ENCODE results near the gene VASP. TPM values are rescaled to one million over a fixed set of nuclear protein-coding genes. Genes with fewer than 3 reads are reported as not detected.

The VASP gene
- total and polyA plus RNA-seq, 2 donors (not counting 3 experiments of a cell fraction or from before 2014, with no cell fraction given) = 94.3 to 154 TPM

GRCh38 chr19:45499196-45500180 lies 7.8 kb upstream of the VASP start:
- Histone ChIP-seq H3K9me3 (replicated peaks; ENCODE audit: control insufficient read depth, insufficient read depth, low read length) (no peaks in the 10 kb centered on the region), H3K79me2 (ENCODE audit: control insufficient read depth, insufficient read depth, low read length) (no peaks in the 10 kb centered on the region), H2AFZ (ENCODE audit: low read depth, low read length) (peak overlapping the region; percentile 70), H3K9me1 (replicated peaks; ENCODE audit: control insufficient read depth, extremely low read depth, insufficient read depth, low read length) (no peaks in the 10 kb centered on the region), H3K9ac (replicated peaks; ENCODE audit: extremely low read depth, insufficient read depth, low read length) (no peak overlapping the region), H3K4me2 (ENCODE audit: insufficient read depth, low read length) (peak overlapping the region; percentile 54), H3K27ac (ENCODE audit: insufficient read depth, low read depth, low read length) (no peak overlapping the region), H3K36me3 (ENCODE audit: control insufficient read depth in 2 of 2, extremely low read depth in 1 of 2, insufficient read depth in 2 of 2, low read length in 2 of 2) (no peaks in the 10 kb centered on the region), H4K20me1 (replicated peaks; ENCODE audit: control insufficient read depth, extremely low read depth, insufficient read depth, low read length) (no peaks in the 10 kb centered on the region), H3K4me3 (replicated peaks in 1 of 3; ENCODE audit: insufficient read depth in 1 of 3, low read depth in 1 of 3, low read length in 3 of 3) (no peak overlapping the region), H3K4me1 (ENCODE audit: control insufficient read depth, extremely low read depth, insufficient read depth, low read length) (peaks cover 16% of the 10 kb centered on the region), H3K27me3 (ENCODE audit: control insufficient read depth in 2 of 2, insufficient read depth in 2 of 2, low read length in 2 of 2) (peaks cover 8 to 16% of the 10 kb centered on the region in 2 experiments)
- FAIRE-seq (peak; percentile 68), DNase-seq (ENCODE audit: low read depth, low spot score) (peak; percentile 38)
- ChIA-PET CTCF (interaction anchor here (0.7 to 2.6 kb wide), 5 partner anchors 9 to 143 kb away, joined by 3 to 12 read pairs (median 6); no protein-coding TSS in a partner anchor), POLR2A (no interaction called here)
- BruUV-seq (replicated peaks) = no TSS peak
- TF ChIP-seq POLR2A (IDR thresholded peaks at IDR 0.05; ENCODE audit: low read depth, low read length) (no peak), GATA2 (IDR thresholded peaks at IDR 0.05; ENCODE audit: insufficient read depth, insufficient read length, low read depth, low read length) (no peak), MAX (IDR thresholded peaks at IDR 0.05; ENCODE audit: insufficient read depth, insufficient read length) (peak; percentile 68)
- dilution Hi-C loops (cut with MboI; ENCODE audit: extremely low pct_ligation_motif_present, low sequenced_read_pairs) = no loop called here
- intact Hi-C loops (cut with micrococcal nuclease) = no loop called here

GRCh38 chr19:45500918-45501729 lies 6.2 kb upstream of the VASP start:
- FAIRE-seq (no peak), DNase-seq (ENCODE audit: low read depth, low spot score) (no peak)
- dilution Hi-C loops (cut with MboI; ENCODE audit: extremely low pct_ligation_motif_present, low sequenced_read_pairs) (no loop called here), intact Hi-C loops (cut with micrococcal nuclease) (no loop called here)
- Histone ChIP-seq H3K4me1 (ENCODE audit: control insufficient read depth, extremely low read depth, insufficient read depth, low read length) (peaks cover 21% of the 10 kb centered on the region), H3K4me3 (replicated peaks in 1 of 3; ENCODE audit: insufficient read depth in 1 of 3, low read depth in 1 of 3, low read length in 3 of 3) (no peak overlapping the region), H3K27me3 (ENCODE audit: control insufficient read depth in 2 of 2, insufficient read depth in 2 of 2, low read length in 2 of 2) (peaks cover under 1 to 7% of the 10 kb centered on the region in 2 experiments), H3K79me2 (ENCODE audit: control insufficient read depth, insufficient read depth, low read length) (no peaks in the 10 kb centered on the region), H3K9me1 (replicated peaks; ENCODE audit: control insufficient read depth, extremely low read depth, insufficient read depth, low read length) (no peaks in the 10 kb centered on the region), H3K27ac (ENCODE audit: insufficient read depth, low read depth, low read length) (no peak overlapping the region), H3K4me2 (ENCODE audit: insufficient read depth, low read length) (no peak overlapping the region), H3K9me3 (replicated peaks; ENCODE audit: control insufficient read depth, insufficient read depth, low read length) (no peaks in the 10 kb centered on the region), H3K36me3 (ENCODE audit: control insufficient read depth in 2 of 2, extremely low read depth in 1 of 2, insufficient read depth in 2 of 2, low read length in 2 of 2) (no peaks in the 10 kb centered on the region), H2AFZ (ENCODE audit: low read depth, low read length) (no peak overlapping the region), H4K20me1 (replicated peaks; ENCODE audit: control insufficient read depth, extremely low read depth, insufficient read depth, low read length) (no peaks in the 10 kb centered on the region), H3K9ac (replicated peaks; ENCODE audit: extremely low read depth, insufficient read depth, low read length) (no peak overlapping the region)
- ChIA-PET CTCF (interaction anchor here (2.6 kb wide), 1 partner anchor 15 kb away, joined by 12 read pairs; no protein-coding TSS in a partner anchor), POLR2A (no interaction called here)
- TF ChIP-seq GATA2 (IDR thresholded peaks at IDR 0.05; ENCODE audit: insufficient read depth, insufficient read length, low read depth, low read length) (no peak), JUN (IDR thresholded peaks at IDR 0.05; ENCODE audit: borderline replicate concordance, insufficient read depth, insufficient read length, low read depth) (peak; percentile 12)
- no TSS peak for BruUV-seq (replicated peaks)
